Kidney (tissue), 14 donors: ENCODE results near the gene SMARCD1. TPM values are rescaled to one million over a fixed set of nuclear protein-coding genes. Genes with fewer than 3 reads are reported as not detected.

ENCODE experiments used
- DNase-seq, 5 donors: peaks; one replicate each; pipeline ENCODE4 v3.0.0-alpha.2; 2013 to 2020
- FAIRE-seq: peaks from 2 replicates; lab custom pipeline; 2012; peaks lifted over from hg19 to GRCh38; lab: Jason Lieb, UNC
- H3K27ac ChIP-seq, 2 donors: one replicate each; pipeline ENCODE4 v1.7.0; 2013; ENCODE audit warnings: low read depth in 2 of 2, low read length in 2 of 2, inconsistent platforms in 1 of 2
- H3K27me3 ChIP-seq: one replicate; pipeline ENCODE4 v1.7.1; 2013; ENCODE audit warnings: low read length, inconsistent platforms; ENCODE audit not compliant: control insufficient read depth, insufficient read depth
- H3K36me3 ChIP-seq, 3 donors: one replicate each; pipeline versions ENCODE4 v1.7.0 to v1.7.1; 2013; ENCODE audit warnings: low read length in 3 of 3, control low read depth in 1 of 3, inconsistent platforms in 1 of 3; ENCODE audit not compliant: insufficient read depth in 3 of 3, control insufficient read depth in 2 of 3
- H3K4me1 ChIP-seq, 3 donors: one replicate each; pipeline versions ENCODE4 v1.7.0 to v1.7.1; 2013; ENCODE audit warnings: low read length in 3 of 3, inconsistent platforms in 1 of 3, low read depth in 1 of 3; ENCODE audit not compliant: control insufficient read depth in 2 of 3, insufficient read depth in 2 of 3
- H3K4me3 ChIP-seq, 3 donors: one replicate each; pipeline versions ENCODE4 v1.7.0 to v1.8.1; 2013; ENCODE audit warnings: low read length in 3 of 3, control low read depth in 1 of 3, inconsistent platforms in 1 of 3
- H3K9ac ChIP-seq, 3 donors: one replicate each; pipeline versions ENCODE4 v1.7.0 to v1.7.1; 2013; ENCODE audit warnings: low read length in 3 of 3, control low read depth in 1 of 3, inconsistent platforms in 1 of 3
- H3K9me3 ChIP-seq, 3 donors: one replicate each; pipeline versions ENCODE4 v1.7.0 to v1.7.1; 2013; ENCODE audit warnings: low read length in 3 of 3, control low read depth in 1 of 3, inconsistent platforms in 1 of 3; ENCODE audit not compliant: control insufficient read depth in 2 of 3, insufficient read depth in 1 of 3
- CTCF ChIP-seq: IDR thresholded peaks from 3 replicates; pipeline ENCODE4 v1.5.1; 2012; ENCODE audit warnings: mild to moderate bottlenecking, moderate library complexity, borderline replicate concordance; ENCODE audit not compliant: insufficient read depth; ENCODE audit errors: extremely low read depth
- intact Hi-C: fragments of 100-400 bp; cut with DNase I; formaldehyde crosslinking; loops from one replicate; pipeline ENCODE4 v1.11.1; 2022
- polyA plus RNA-seq: library from polyadenylated mRNA; stranded (reverse); fragments of 350-450 nt; fragmentation: Illumina TruSeq; extraction: RNeasy Lipid Tissue Mini Kit (QIAGEN cat#74804); gene quantifications from one replicate; pipeline ENCODE4 v1.2.3, GENCODE V29; 2014; ENCODE audit warnings: low read depth, low replicate concordance; ENCODE audit not compliant: insufficient read depth
- total RNA-seq: library from RNA; stranded (reverse); fragmentation: NEBNext Ultra II Directional; extraction: Animal tissue kit (Norgen Biotek cat#: 25700); gene quantifications from one replicate; pipeline ENCODE4 v1.2.1, GENCODE V29; 2021
- donor health status: control.
- donor health status: control.
- donor health status: control.
- donor health status: control.
- donor health status: control.
- donor health status: DM: yes; HTN: yes; CAD: no.
- donor health status: Normal renal cell carcinoma (clear cell type).

Gene SMARCD1
- total and polyA plus RNA-seq, 2 donors from 2014 or later: 21.9 to 51.1 TPM

GRCh38 chr12:50070314-50071060 is 14.7 kb upstream of the SMARCD1 start:
- Histone ChIP-seq H3K27ac (no peak overlapping the region), H3K9me3 (no peaks in the 10 kb centered on the region), H3K4me3 (no peak overlapping the region), H3K36me3 (no peaks in the 10 kb centered on the region), H3K27me3 (no peaks in the 10 kb centered on the region), H3K9ac (no peak overlapping the region), H3K4me1 (peaks cover 0 to 2% (median 0%) of the 10 kb centered on the region in 3 donors)
- DNase-seq (peak; percentile 89 to 93 (median 90)), FAIRE-seq (no peak)
- intact Hi-C loops: loop anchor here (10.0 kb wide), 1 partner anchor 104 kb away; no protein-coding TSS in a partner anchor
- peak; percentile 93 for TF ChIP-seq CTCF

GRCh38 chr12:50072198-50072907 is 12.8 kb upstream of the SMARCD1 start:
- FAIRE-seq (no peak), DNase-seq (peak in 3 of 5 donors; percentile 37 to 42 (median 38))
- H3K27me3 ChIP-seq: no peaks in the 10 kb centered on the region
- TF ChIP-seq CTCF: no peak
- H3K4me1 ChIP-seq: peaks cover 0 to 2% (median 0%) of the 10 kb centered on the region in 3 donors
- no peaks in the 10 kb centered on the region for H3K9me3 ChIP-seq
- no peak overlapping the region for H3K27ac ChIP-seq
- intact Hi-C loops: loop anchor here (10.0 kb wide), 1 partner anchor 102 kb away; no protein-coding TSS in a partner anchor
- H3K36me3 ChIP-seq: no peaks in the 10 kb centered on the region
- H3K9ac ChIP-seq: no peak overlapping the region
- H3K4me3 ChIP-seq: no peak overlapping the region

- Histone ChIP-seq H3K4me1 (peaks cover 0 to 2% (median 0%) of the 10 kb centered on the region in 3 donors), H3K27ac (no peak overlapping the region), H3K9me3 (no peaks in the 10 kb centered on the region), H3K36me3 (no peaks in the 10 kb centered on the region), H3K27me3 (no peaks in the 10 kb centered on the region), H3K4me3 (no peak overlapping the region), H3K9ac (no peak overlapping the region)
- intact Hi-C loops: loop anchor here (10.0 kb wide), 1 partner anchor 102 kb away; no protein-coding TSS in a partner anchor
- DNase-seq (peak in 1 of 5 donors; percentile 61), FAIRE-seq (no peak)
- TF ChIP-seq CTCF: no peak
Measured at GRCh38 chr12:50073206-50073605, 11.9 kb upstream of the SMARCD1 start.
